GM19372 (cell line): ENCODE data around the gene HSDL1.
A peak's percentile ranks its signal among the peaks of the same experiment; 100 is the strongest.

Experiments
- ATAC-seq: cut with Tn5 transposase; IDR thresholded peaks from one replicate; pipeline ENCODE4 v1.9.1; 2021; ENCODE audit warnings: mild to moderate bottlenecking, low read depth, moderate library complexity; ENCODE audit not compliant: unreplicated experiment

Gene HSDL1

GRCh38 chr16:84144859-84145639 is at the start of gene HSDL1, which contains the start of gene DNAAF1:
Gene HSDL1 (minus strand): TSS chr16:84145177. CDS start chr16:84131321, 13,856 bp downstream.
Gene DNAAF1 (plus strand): TSS chr16:84145308. CDS start chr16:84145441, 133 bp downstream.
- peak; percentile 85 for ATAC-seq

- no peak for ATAC-seq
Measured at GRCh38 chr16:84194018-84194417, 49.0 kb upstream of the HSDL1 start.

- no peak for ATAC-seq
Measured at GRCh38 chr16:84193480-84193879, 48.5 kb upstream of the HSDL1 start.

DNA sequence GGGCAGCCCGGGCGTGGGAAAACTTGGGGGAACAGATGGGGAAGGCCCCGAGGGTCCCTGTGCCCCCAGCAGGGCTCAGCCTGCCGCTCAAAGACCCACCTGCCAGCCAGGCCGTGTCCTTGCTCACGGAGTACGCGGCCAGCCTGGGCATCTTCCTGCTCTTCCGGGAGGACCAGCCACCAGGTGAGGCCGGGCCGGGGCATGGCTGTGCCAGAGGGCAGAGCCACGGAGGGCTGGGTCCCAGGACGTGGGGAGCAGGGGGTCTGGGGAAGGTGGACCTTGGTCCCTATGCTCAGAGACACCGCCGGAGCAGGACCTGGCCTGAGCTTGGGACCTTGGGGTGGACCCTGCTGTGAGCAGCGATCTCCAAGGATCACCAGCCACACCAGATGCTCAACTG is 46.5 kb upstream of the HSDL1 start:
- ATAC-seq, result no peak

DNA sequence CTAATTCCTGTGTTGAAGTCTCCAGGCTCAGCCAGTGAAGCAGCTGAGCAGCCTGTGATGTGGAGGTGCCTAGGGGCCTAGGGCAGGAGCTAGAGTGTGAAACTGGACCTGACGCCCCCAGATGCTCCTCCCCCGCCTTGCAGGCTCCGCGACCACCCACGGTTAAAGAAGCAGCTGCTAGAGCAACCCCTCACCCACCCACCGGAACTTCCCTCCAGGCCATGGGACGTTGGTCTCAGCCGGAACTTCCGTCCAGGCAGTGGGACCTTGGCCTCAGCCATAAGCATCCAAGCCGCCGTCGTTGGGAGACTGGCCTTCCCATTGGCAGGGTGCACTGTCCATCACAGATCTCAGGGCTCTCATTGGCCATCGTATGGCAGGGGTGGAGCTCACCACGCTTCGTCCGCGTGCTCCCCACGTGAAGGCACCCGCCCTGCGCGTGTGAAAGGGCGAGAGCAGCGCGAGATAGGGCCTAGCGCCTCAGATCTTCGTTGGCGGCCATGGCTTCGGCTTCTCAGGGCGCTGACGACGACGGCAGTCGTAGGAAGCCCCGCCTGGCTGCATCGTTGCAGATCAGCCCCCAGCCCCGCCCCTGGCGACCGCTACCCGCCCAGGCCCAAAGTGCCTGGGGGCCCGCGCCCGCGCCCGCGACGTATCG is 45.9 kb upstream of the HSDL1 start, which contains the start of gene ADAD2:
Gene ADAD2 (plus strand): TSS at position 427 of the 658 bp plus-strand sequence. CDS start 74 bp downstream, at position 501.
- no peak for ATAC-seq

DNA sequence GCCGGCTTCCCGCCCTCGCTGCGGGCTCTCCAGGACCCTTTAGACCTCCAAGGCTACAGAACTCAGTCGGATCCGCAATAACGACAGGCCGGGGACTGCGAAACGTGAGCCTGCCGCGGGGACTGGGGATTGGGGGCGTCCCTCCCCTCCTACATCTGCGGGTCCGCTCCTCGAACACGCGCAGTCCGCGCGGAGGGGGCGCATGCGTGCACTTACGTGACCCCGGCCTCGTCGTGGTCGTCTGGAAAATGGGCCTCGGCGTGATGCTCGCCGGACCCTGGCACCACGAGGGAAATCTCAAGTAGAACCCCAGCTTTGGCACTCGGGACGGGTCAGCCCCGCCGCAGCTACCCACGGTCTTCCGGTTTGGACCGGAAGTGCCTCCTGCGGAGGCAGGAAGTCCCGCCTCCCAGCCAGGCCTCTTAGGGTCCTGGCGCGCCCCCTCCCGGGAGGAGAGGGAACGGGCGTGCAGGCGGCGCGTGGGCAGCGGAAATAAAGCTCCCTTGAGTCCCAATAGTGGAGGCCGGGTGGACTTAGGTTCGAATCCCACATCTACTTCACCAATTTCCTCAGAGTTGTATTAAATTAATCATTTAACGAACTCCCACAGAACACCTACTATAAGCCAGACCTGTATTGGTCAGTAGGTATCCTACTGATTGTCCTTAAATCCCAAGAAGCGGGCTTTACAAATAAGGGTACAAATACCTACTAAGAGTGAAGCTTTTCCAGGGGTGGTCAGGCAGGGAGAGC is 41.9 kb upstream of the HSDL1 start, which contains the start of gene TAF1C:
Gene TAF1C (minus strand): TSS at position 373 of the 753 bp plus-strand sequence. CDS start 2,069 bp downstream, outside the sequence.
- peak; percentile 96 for ATAC-seq

DNA sequence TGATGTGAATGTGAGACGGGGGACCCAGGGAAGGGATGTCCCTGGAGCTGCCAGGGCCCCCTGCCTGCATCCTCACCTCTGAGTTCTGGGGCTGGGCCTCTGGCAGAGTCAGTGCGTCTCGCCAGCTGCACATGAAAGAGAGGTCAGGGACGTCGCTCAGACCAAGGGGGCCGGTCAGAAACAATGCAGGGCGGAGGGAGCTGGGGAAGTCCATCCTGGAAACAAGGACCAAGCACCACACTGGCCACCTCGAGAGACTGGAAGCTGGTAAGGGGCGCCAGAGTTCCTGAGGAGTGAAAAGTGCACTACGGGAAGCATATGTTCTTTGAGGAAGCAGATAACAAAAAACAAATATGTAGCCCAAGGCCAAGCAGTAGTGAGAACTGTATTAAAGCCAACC is 39.8 kb upstream of the HSDL1 start:
- no peak for ATAC-seq

DNA sequence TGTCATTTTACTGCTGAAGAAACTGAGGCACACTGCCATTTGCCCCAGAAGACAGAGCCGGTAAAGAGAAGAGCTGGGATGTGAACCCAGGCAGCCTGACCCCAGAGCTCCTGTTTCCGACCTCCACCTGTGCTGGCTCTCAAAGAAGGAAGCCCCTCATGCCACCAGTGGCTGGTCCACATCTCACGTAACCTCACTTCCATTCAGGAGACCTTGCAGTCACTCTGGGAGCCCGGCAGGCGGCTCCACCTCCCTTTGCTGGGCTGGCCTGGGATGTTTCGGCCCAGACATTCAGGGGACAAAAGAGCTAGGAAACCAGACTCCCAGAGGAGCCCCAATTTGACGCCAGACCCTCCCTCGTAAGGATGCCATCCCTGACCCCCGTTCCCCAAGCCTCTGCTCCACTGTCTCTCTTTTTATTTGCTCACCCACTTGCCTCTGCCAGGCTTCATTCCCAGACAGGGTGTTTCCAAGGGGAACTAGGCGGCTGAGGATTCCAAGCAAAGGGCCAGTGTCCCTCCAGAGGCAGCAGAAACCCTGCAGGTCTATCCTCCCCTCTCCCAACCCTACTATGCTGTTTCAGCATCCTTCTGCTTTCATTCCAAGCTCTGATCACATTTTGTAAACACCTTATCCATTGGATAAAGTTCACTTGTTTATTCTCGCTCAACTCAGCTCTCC is 39.1 kb upstream of the HSDL1 start:
- ATAC-seq, result no peak

- no peak for ATAC-seq
Measured at GRCh38 chr16:84183572-84183875, 38.5 kb upstream of the HSDL1 start.

GRCh38 chr16:84182680-84183571 is 37.9 kb upstream of the HSDL1 start:
- ATAC-seq, result no peak

DNA sequence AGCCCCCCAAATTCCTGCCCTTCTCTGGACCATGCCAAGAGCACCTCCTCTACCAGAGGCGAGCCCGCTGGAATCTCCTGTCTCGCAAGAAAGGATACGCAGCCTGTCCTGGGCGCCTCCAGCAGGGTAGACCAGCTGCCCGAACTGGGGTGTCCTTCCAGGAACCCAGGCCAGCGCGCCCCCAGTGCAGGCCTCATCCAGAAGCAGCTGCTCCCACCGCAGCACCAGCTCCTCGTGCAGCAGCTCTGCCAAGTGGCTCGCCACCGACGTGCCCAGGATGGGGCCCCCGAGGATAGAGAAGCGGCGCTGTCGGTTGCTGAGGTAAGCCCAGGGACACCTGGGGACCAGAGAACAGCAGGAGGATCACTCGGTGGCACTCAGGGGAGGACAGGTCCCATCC is 37.1 kb upstream of the HSDL1 start:
- no peak for ATAC-seq

DNA sequence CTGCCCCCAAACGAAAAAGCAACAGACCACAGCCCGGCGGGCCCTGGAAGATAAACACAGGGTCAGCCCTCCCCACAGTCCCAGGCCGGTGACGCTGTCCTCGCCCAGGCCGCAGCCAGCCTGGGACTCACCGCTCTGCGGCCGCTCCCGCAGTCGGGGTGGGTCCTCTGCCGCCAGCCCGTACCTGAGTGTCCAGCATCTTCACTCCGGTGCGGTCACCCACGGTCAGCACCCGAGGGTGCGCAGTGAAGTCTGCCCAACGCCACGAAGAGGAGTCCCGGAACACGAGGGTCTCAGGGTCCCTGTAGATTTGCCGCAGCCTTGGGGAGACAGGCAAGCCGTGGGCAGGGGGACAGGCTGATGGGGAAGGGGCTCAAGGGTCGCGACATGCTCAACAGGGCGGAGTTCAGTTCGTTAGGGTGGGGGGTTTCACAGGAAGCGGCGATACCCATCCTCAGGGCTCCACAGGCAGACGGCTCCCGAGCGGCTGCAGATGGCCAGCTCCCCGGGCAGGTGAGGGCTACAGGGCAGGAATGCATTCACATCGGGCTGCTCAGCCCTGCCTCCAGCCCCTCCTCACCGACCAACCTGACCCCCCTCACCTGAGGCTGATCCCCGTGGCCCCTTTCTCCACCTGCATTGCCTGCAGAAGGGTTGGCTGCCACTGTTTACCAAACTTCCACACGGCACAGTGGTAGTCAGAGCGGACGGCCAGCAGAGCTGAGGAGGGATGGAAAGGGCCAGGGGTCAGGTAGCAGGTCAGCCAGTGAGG is 36.4 kb upstream of the HSDL1 start:
- no peak for ATAC-seq

DNA sequence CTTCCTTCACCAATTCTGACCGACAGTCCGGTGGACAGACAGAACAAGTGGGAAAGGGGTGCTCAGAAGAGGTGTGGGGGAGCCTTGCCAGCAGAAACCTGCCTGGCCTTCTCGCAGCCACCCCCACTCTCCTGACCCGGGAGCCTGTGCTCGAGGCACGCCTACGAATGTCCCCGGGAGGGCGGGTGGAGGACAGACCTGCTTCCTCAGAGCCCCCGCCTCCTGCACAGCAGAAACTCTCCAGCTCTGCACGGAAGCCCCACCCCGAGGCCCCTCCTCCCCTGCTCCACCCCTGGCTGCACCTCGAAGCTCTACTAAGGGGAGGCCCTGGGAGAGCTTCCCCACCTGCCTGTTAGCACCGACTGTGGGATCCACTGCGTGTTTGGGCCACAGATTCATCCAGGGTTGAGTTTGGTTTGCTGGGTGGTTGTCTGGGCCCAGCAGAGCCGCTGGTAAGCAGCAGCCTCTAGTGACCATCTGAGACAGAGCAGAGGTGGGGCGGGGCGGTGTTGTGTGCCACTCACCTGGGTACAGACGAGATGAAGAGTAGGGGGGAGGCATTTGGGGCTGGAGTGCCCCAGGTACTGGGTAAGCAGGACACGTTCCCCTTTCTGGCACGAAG is 35.7 kb upstream of the HSDL1 start:
- no peak for ATAC-seq

DNA sequence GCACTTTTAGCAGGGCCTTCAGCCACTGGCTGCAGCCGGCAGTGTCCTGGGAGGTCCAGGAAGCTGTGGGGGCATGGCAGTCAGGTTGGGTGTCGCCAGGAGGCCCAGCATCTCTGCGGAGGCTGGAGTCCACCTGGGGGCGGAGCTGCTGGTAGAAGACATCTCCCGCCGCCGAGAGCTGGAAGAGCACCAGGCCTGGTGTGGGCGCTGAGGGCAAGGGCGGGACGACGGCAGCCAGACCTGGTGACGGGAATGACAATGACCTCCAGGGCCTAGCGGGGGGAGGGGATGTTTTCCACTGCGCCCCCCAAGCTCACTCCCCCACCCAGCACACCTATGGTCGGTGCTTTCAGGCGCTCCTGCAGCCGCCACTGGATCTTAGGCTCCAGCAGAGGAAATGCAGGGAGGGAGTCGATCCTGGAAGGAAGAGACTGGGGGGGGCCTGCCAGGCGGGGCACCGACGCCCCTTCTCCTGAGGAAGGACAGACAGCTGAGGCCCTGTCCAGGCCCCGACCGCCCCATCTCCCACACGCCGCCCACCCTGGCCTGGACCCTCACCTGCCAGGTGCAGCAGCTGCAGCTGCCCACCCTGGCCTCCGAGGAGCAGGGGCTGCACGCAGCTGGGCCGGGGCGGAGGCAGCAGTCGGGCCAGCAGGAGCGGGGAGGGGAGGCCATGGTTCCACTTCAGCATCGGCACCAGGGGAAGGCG is 34.8 kb upstream of the HSDL1 start:
- ATAC-seq, result no peak

- no peak for ATAC-seq
Measured at GRCh38 chr16:84178892-84179611, 34.1 kb upstream of the HSDL1 start.

GRCh38 chr16:84178146-84178765 is 33.3 kb upstream of the HSDL1 start:
- no peak for ATAC-seq

GRCh38 chr16:84177741-84178073 is 32.7 kb upstream of the HSDL1 start:
- no peak for ATAC-seq
